Panc1 (cell line): ENCODE measurements around the gene THBS2. TPM values are rescaled to one million over a fixed set of nuclear protein-coding genes. Genes with fewer than 3 reads are reported as not detected.

Experiments used
- ATAC-seq: fragments of 200-7000 bp; cut with Tn5 transposase; 2 replicates; pipeline ENCODE4 v1.9.1; 2020; ENCODE audit warnings: mild to moderate bottlenecking, moderate library complexity
- BruUV-seq: library from RNA; stranded (reverse); fragments of 400-500 nt; replicated peaks from 2 replicates; lab custom pipeline; 2021; lab: Mats Ljungman, UMichigan
- CTCF ChIA-PET: fragments of 300-600 bp; sonication (Branson Sonifier 250); formaldehyde crosslinking; loops from one replicate; lab custom pipeline; 2022; ENCODE audit warnings: antibody characterized with exemption; lab: Charles Lee
- POLR2A ChIA-PET: fragments of 300-600 bp; sonication (Branson Sonifier 250); formaldehyde crosslinking; loops from one replicate; lab custom pipeline; 2022; ENCODE audit warnings: antibody characterized with exemption; lab: Charles Lee
- DNase-seq: peaks from one replicate; pipeline ENCODE4 v3.0.0-alpha.2; 2010; ENCODE audit warnings: low read depth, low spot score
- H3K27ac ChIP-seq: 2 replicates; pipeline ENCODE4 v1.5.1; 2011; ENCODE audit warnings: mild to moderate bottlenecking, low read length, inconsistent platforms
- H3K27me3 ChIP-seq: fragments of 200-500 bp; sonication (Bioruptor generic); 2 replicates; pipeline ENCODE4 v1.6.0; 2014; ENCODE audit warnings: low read length, inconsistent platforms; ENCODE audit not compliant: control insufficient read depth, insufficient read depth
- H3K36me3 ChIP-seq: fragments of 200-500 bp; sonication (Bioruptor generic); 2 replicates; pipeline ENCODE4 v1.5.1; 2014; ENCODE audit warnings: inconsistent platforms, mild to moderate bottlenecking, low read length, moderate library complexity; ENCODE audit not compliant: control insufficient read depth, insufficient read depth
- H3K4me1 ChIP-seq: 2 replicates; pipeline ENCODE4 v1.5.1; 2011; ENCODE audit warnings: inconsistent platforms, mild to moderate bottlenecking, low read length, moderate library complexity; ENCODE audit not compliant: control insufficient read depth, insufficient read depth
- H3K4me3 ChIP-seq, 2 experiments: 2 replicates each; pipeline ENCODE4 v1.5.1; 2011 to 2012; ENCODE audit warnings: low read depth in 2 of 2, low read length in 2 of 2, mild to moderate bottlenecking in 2 of 2, inconsistent platforms in 1 of 2, moderate library complexity in 1 of 2
- H3K9me3 ChIP-seq: fragments of 200-500 bp; sonication (Bioruptor generic); 2 replicates; pipeline ENCODE4 v1.5.1; 2014; ENCODE audit warnings: low read depth, mild to moderate bottlenecking, inconsistent platforms, low read length, moderate library complexity; ENCODE audit not compliant: control insufficient read depth, insufficient read depth
- CTCF ChIP-seq: fragments of 450-650 bp; IDR thresholded peaks from 2 replicates; pipeline ENCODE4 v1.5.1; 2017; ENCODE audit warnings: mild to moderate bottlenecking
- POLR2AphosphoS5 ChIP-seq: IDR thresholded peaks from 2 replicates; pipeline ENCODE4 v1.6.1; 2012; ENCODE audit warnings: mild to moderate bottlenecking, low read depth, low read length, moderate library complexity
- SIN3A ChIP-seq: IDR thresholded peaks from 2 replicates; pipeline ENCODE4 v1.6.1; 2012; ENCODE audit warnings: low read depth, mild to moderate bottlenecking, low read length, moderate library complexity, borderline replicate concordance; ENCODE audit not compliant: insufficient read depth
- TCF7L2 ChIP-seq: IDR thresholded peaks from 2 replicates; pipeline ENCODE4 v1.6.1; 2011; ENCODE audit warnings: mild to moderate bottlenecking, low read depth, low read length, inconsistent platforms
- in situ Hi-C: cut with HindIII; loops from 2 replicates; pipeline ENCODE4 v1.10.0; 2016; ENCODE audit warnings: low sequenced_read_pairs, low pct_unique_long_range_greater_than_20kb
- intact Hi-C: fragments of 100-400 bp; cut with micrococcal nuclease; formaldehyde crosslinking; loops from one replicate; pipeline ENCODE4 v1.10.0; 2022; ENCODE audit not compliant: unreplicated experiment
- total RNA-seq: library from RNA; stranded (reverse); gene quantifications from one replicate; pipeline ENCODE4 v1.2.1, GENCODE V29; 2021; ENCODE audit not compliant: unreplicated experiment
- TF ChIP-seq, protein P1 (sequence below), 2 experiments: IDR thresholded peaks; 2 replicates each; pipeline ENCODE4 v1.6.1; 2011 to 2012; ENCODE audit warnings: low read depth in 2 of 2, control low read depth in 1 of 2, low read length in 1 of 2, mild to moderate bottlenecking in 1 of 2, moderate library complexity in 1 of 2; ENCODE audit not compliant: insufficient read depth in 1 of 2

THBS2 gene
- total RNA-seq, 1 experiment from 2014 or later: 0.05 TPM

DNA sequence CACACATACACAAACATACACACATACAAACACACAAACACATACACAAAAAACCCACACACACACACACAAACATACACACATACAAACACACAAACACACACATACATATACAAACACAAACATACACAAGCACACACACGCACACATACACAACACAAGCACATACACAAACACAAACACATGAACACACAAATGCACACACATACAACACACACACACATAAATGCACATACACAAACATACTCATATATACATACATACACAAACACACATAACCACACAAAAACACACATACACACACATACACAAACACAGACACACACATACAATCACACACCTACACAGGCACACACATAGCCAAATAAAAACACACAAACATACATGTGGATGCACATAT lies 30.3 kb upstream of the THBS2 start:
- Histone ChIP-seq H3K27ac (no peak overlapping the region), H3K4me1 (no peaks in the 10 kb centered on the region), H3K9me3 (no peaks in the 10 kb centered on the region), H3K36me3 (no peaks in the 10 kb centered on the region), H3K27me3 (no peaks in the 10 kb centered on the region), H3K4me3 (no peak overlapping the region)
- intact Hi-C loops: no loop called here
- no peak for ATAC-seq
- no TSS peak for BruUV-seq
- TF ChIP-seq POLR2AphosphoS5: no peak
- no peak for TF ChIP-seq TCF7L2
- TF ChIP-seq SIN3A: no peak
- no peak for TF ChIP-seq CTCF
- TF ChIP-seq, protein P1, sequence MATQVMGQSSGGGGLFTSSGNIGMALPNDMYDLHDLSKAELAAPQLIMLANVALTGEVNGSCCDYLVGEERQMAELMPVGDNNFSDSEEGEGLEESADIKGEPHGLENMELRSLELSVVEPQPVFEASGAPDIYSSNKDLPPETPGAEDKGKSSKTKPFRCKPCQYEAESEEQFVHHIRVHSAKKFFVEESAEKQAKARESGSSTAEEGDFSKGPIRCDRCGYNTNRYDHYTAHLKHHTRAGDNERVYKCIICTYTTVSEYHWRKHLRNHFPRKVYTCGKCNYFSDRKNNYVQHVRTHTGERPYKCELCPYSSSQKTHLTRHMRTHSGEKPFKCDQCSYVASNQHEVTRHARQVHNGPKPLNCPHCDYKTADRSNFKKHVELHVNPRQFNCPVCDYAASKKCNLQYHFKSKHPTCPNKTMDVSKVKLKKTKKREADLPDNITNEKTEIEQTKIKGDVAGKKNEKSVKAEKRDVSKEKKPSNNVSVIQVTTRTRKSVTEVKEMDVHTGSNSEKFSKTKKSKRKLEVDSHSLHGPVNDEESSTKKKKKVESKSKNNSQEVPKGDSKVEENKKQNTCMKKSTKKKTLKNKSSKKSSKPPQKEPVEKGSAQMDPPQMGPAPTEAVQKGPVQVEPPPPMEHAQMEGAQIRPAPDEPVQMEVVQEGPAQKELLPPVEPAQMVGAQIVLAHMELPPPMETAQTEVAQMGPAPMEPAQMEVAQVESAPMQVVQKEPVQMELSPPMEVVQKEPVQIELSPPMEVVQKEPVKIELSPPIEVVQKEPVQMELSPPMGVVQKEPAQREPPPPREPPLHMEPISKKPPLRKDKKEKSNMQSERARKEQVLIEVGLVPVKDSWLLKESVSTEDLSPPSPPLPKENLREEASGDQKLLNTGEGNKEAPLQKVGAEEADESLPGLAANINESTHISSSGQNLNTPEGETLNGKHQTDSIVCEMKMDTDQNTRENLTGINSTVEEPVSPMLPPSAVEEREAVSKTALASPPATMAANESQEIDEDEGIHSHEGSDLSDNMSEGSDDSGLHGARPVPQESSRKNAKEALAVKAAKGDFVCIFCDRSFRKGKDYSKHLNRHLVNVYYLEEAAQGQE (IDR thresholded peaks at IDR 0.05; ENCODE audit: insufficient read depth in 1 of 2, low read depth in 2 of 2, low read length in 1 of 2): no peak
- in situ Hi-C loops: no loop called here
- ChIA-PET POLR2A (interaction anchor here (0.7 kb wide), 1 partner anchor 16 kb away, joined by 9 read pairs; no protein-coding TSS in a partner anchor), CTCF (no interaction called here)
- DNase-seq: no peak

DNA sequence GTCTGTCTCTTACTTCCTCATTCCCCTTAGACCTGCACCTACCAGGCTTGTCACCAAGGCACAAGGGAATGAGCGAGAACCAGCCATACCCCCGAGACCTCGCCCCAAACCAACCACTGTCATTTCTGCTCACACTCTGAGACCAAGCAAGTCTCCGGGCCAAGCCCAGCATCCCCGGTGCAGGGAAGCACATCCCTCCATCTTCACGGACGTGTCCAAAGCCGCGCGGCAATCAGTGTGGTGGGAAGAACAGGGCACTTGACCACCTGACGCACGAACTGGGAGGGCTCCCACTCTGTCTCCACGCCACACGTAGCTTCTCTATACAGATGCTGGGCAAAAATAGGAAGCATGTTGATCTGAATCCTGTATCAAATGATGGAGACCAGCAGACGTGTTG lies 28.4 kb upstream of the THBS2 start:
- H3K9me3 ChIP-seq: no peaks in the 10 kb centered on the region
- no peak overlapping the region for H3K27ac ChIP-seq
- H3K27me3 ChIP-seq: no peaks in the 10 kb centered on the region
- TF ChIP-seq POLR2AphosphoS5 (no peak), CTCF (no peak), TCF7L2 (no peak)
- TF ChIP-seq, protein P1 (IDR thresholded peaks at IDR 0.05; ENCODE audit: insufficient read depth in 1 of 2, low read depth in 2 of 2, low read length in 1 of 2): no peak
- H3K4me3 ChIP-seq: no peak overlapping the region
- POLR2A ChIA-PET: no interaction called here
- no peaks in the 10 kb centered on the region for H3K4me1 ChIP-seq
- no peak for ATAC-seq
- intact Hi-C loops (no loop called here), in situ Hi-C loops (no loop called here)
- BruUV-seq: no TSS peak
- no peaks in the 10 kb centered on the region for H3K36me3 ChIP-seq
- DNase-seq: no peak
- CTCF ChIA-PET: no interaction called here
